Measurements from ENCODE around the gene TMEM61.

TMEM61 gene

GRCh38 chr1:54950006-54950368, 30.4 kb upstream of the TMEM61 start:
- Histone ChIP-seq H3K9me3 (ENCODE audit: insufficient read depth, low read depth, low read length) (no peaks in the 10 kb centered on the region), H3K9ac (ENCODE audit: low read depth, low read length, poor library complexity, severe bottlenecking) (no peak overlapping the region), H4K20me1 (ENCODE audit: insufficient read depth, low read length, poor library complexity, severe bottlenecking) (no peaks in the 10 kb centered on the region), H3K79me2 (ENCODE audit: insufficient read depth, low read length) (no peaks in the 10 kb centered on the region), H3F3A (ENCODE audit: low read depth) (no peaks in the 10 kb centered on the region), H3K4me1 (ENCODE audit: insufficient read depth, low read length, poor library complexity, severe bottlenecking) (no peaks in the 10 kb centered on the region), H3K4me3 (ENCODE audit: low read length, poor library complexity, severe bottlenecking) (no peak overlapping the region), H3K36me3 (ENCODE audit: insufficient read depth, low read length) (no peaks in the 10 kb centered on the region), H2AFZ (ENCODE audit: low read length) (peak overlapping the region; percentile 87; the same call in 1 of the 2 replicates), H3K4me2 (ENCODE audit: low read depth, low read length, poor library complexity, severe bottlenecking) (no peak overlapping the region), H3K9me2 (replicated peaks; ENCODE audit: low read depth, low read length) (no peaks in the 10 kb centered on the region), H3K27me3 (ENCODE audit: insufficient read depth, low read length, poor library complexity, severe bottlenecking) (no peaks in the 10 kb centered on the region)
- TF ChIP-seq, protein P1, sequence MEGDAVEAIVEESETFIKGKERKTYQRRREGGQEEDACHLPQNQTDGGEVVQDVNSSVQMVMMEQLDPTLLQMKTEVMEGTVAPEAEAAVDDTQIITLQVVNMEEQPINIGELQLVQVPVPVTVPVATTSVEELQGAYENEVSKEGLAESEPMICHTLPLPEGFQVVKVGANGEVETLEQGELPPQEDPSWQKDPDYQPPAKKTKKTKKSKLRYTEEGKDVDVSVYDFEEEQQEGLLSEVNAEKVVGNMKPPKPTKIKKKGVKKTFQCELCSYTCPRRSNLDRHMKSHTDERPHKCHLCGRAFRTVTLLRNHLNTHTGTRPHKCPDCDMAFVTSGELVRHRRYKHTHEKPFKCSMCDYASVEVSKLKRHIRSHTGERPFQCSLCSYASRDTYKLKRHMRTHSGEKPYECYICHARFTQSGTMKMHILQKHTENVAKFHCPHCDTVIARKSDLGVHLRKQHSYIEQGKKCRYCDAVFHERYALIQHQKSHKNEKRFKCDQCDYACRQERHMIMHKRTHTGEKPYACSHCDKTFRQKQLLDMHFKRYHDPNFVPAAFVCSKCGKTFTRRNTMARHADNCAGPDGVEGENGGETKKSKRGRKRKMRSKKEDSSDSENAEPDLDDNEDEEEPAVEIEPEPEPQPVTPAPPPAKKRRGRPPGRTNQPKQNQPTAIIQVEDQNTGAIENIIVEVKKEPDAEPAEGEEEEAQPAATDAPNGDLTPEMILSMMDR (conservative IDR thresholded peaks at IDR 0.05; ENCODE audit: low read length), result no peak
- TF ChIP-seq EZH2phosphoT487 (IDR thresholded peaks at IDR 0.05; ENCODE audit: borderline replicate concordance), result no peak

- TF ChIP-seq EZH2phosphoT487 (IDR thresholded peaks at IDR 0.05; ENCODE audit: borderline replicate concordance), result no peak
- TF ChIP-seq, protein P1 (conservative IDR thresholded peaks at IDR 0.05; ENCODE audit: low read length), result peak; percentile 79
- no peaks in the 10 kb centered on the region for H4K20me1 ChIP-seq (ENCODE audit: insufficient read depth, low read length, poor library complexity, severe bottlenecking)
- H3K9ac ChIP-seq (ENCODE audit: low read depth, low read length, poor library complexity, severe bottlenecking), result no peak overlapping the region
- no peaks in the 10 kb centered on the region for H3K36me3 ChIP-seq (ENCODE audit: insufficient read depth, low read length)
- H2AFZ ChIP-seq (ENCODE audit: low read length), result peak overlapping the region; percentile 87
- H3K9me2 ChIP-seq (replicated peaks; ENCODE audit: low read depth, low read length), result no peaks in the 10 kb centered on the region
- H3K4me2 ChIP-seq (ENCODE audit: low read depth, low read length, poor library complexity, severe bottlenecking), result no peak overlapping the region
- H3F3A ChIP-seq (ENCODE audit: low read depth), result no peaks in the 10 kb centered on the region
- H3K27me3 ChIP-seq (ENCODE audit: insufficient read depth, low read length, poor library complexity, severe bottlenecking), result no peaks in the 10 kb centered on the region
- H3K4me1 ChIP-seq (ENCODE audit: insufficient read depth, low read length, poor library complexity, severe bottlenecking), result no peaks in the 10 kb centered on the region
- H3K4me3 ChIP-seq (ENCODE audit: low read length, poor library complexity, severe bottlenecking), result no peak overlapping the region
- H3K79me2 ChIP-seq (ENCODE audit: insufficient read depth, low read length), result no peaks in the 10 kb centered on the region
- no peaks in the 10 kb centered on the region for H3K9me3 ChIP-seq (ENCODE audit: insufficient read depth, low read depth, low read length)
These were observed 29.9 kb upstream of the TMEM61 start for GRCh38 chr1:54950369-54951163.

DNA sequence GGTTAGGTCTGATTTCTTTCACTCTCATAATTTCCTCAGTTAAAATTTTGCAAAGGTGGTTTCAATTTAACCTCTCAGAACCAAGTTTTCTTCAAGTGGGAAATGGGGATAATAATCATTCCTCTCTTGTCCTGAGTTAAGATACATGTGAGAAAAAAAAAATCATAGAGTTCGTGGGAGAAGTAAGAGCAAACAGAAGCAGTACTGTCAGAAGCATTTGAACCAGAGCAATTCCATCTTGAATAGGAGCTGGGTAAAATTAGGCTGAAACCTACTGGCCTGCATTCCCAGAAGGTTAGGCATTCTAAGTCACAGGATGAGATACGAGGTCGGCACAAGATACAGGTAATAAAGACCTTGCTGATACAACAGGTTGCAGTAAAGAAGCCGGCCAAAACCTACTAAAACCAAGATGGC, 28.6 kb upstream of the TMEM61 start:
- H3K79me2 ChIP-seq (ENCODE audit: insufficient read depth, low read length), result no peaks in the 10 kb centered on the region
- no peaks in the 10 kb centered on the region for H3K9me2 ChIP-seq (replicated peaks; ENCODE audit: low read depth, low read length)
- no peak overlapping the region for H3K9ac ChIP-seq (ENCODE audit: low read depth, low read length, poor library complexity, severe bottlenecking)
- peaks cover 2% of the 10 kb centered on the region; the same call in 1 of the 2 replicates for H3K9me3 ChIP-seq (ENCODE audit: insufficient read depth, low read depth, low read length)
- no peaks in the 10 kb centered on the region for H4K20me1 ChIP-seq (ENCODE audit: insufficient read depth, low read length, poor library complexity, severe bottlenecking)
- H3F3A ChIP-seq (ENCODE audit: low read depth), result no peaks in the 10 kb centered on the region
- H3K36me3 ChIP-seq (ENCODE audit: insufficient read depth, low read length), result no peaks in the 10 kb centered on the region
- H3K4me1 ChIP-seq (ENCODE audit: insufficient read depth, low read length, poor library complexity, severe bottlenecking), result no peaks in the 10 kb centered on the region
- 0 out of 2 replicates have a peak overlapping the region, but pooled peaks have one; percentile 12 for H2AFZ ChIP-seq (ENCODE audit: low read length)
- no peak overlapping the region for H3K4me2 ChIP-seq (ENCODE audit: low read depth, low read length, poor library complexity, severe bottlenecking)
- TF ChIP-seq, protein P1 (conservative IDR thresholded peaks at IDR 0.05; ENCODE audit: low read length), result no peak
- no peak for TF ChIP-seq EZH2phosphoT487 (IDR thresholded peaks at IDR 0.05; ENCODE audit: borderline replicate concordance)
- H3K4me3 ChIP-seq (ENCODE audit: low read length, poor library complexity, severe bottlenecking), result no peak overlapping the region
- H3K27me3 ChIP-seq (ENCODE audit: insufficient read depth, low read length, poor library complexity, severe bottlenecking), result no peaks in the 10 kb centered on the region
